SW 1271 (cell line): ENCODE results near the gene TPD52L2.
"Not testable (repeated sequence)": the region's sequence is repeated elsewhere in the genome, so short reads cannot be mapped to it uniquely, and the experiment has no call there.

Experiments
- DNase-seq, 2 experiments: peaks; one replicate each; lab custom pipeline; 2025; lab: John Stamatoyannopoulos, UW

Gene TPD52L2

GRCh38 chr20:63895952-63896263 is 30.8 kb downstream of the TPD52L2 start:
- no peak for DNase-seq

DNA sequence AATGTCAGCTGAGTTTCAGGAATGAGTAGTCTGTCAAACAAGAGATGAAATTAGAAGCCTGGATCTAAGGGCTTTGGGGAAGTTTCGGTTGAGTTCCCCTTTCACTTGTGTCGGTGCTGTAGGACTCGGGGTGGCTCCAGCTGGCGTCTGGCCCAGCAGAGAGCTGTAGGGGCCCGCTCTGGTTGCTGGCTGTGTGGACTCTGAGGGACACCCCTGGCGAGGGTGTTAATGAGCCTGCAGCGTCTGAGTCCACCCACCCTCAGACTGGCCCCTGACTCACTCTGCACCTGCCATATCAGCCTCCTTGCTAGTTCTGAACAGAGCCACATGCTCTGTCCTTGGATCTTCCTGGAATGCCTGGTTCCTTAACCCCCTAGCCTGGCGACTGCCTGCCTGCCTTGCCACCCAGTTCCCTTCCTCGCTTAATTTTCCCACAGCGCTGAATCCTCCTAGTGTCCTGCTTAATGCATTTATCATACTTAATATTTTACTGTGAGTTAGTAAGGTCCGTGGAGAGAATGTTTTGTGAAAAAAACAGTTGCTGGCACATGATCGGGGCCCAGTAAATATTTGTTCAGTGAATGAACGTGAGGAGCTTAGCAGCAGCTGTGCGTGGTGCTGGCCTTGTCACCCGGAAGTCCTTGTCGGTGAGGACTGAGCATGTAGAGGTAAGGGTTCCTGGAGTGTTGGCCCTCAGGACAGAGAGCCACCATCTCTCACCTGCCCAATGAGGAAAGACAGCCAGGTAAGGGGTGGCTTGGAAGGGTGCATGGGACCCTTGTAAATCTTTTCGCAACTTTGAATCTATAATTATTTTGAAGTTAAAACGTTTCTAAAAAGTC is 31.4 kb downstream of the TPD52L2 start:
- peak in 1 of 2 experiments; percentile 50 for DNase-seq

DNA sequence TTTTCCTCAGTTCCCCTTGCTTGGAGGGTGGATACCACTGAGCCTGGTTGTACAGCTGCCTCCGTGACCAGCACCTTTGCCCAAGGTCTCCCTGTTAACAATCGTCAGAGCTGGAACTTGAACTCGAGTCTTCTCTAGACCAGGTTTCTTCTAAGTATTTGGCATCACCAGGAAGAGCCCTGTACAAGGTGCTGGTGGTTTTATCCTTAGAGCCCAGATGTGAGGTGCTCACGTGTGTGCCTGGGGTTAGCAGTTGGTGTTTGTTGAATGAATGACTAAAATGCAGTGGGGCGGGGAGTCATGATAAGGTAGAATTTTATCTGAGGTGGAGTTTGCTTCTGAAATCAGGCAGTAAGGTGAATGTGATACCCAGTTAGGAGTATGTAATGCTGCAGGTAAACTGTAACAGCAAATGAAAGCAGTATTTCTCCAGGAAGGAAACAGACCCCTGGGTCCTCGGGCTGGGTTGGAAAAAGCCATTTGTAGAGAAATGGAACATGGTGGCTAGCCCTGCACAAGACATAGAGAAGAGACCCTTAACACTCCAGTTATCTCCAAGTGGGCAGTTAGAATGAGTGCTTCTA is 33.0 kb downstream of the TPD52L2 start:
- DNase-seq, result no peak

GRCh38 chr20:63898882-63899558 is 34.0 kb downstream of the TPD52L2 start:
- DNase-seq, result no peak

GRCh38 chr20:63900413-63900812 is 35.3 kb downstream of the TPD52L2 start:
- no peak for DNase-seq

GRCh38 chr20:63903796-63904561 is 38.9 kb downstream of the TPD52L2 start:
- DNase-seq, result no peak

DNA sequence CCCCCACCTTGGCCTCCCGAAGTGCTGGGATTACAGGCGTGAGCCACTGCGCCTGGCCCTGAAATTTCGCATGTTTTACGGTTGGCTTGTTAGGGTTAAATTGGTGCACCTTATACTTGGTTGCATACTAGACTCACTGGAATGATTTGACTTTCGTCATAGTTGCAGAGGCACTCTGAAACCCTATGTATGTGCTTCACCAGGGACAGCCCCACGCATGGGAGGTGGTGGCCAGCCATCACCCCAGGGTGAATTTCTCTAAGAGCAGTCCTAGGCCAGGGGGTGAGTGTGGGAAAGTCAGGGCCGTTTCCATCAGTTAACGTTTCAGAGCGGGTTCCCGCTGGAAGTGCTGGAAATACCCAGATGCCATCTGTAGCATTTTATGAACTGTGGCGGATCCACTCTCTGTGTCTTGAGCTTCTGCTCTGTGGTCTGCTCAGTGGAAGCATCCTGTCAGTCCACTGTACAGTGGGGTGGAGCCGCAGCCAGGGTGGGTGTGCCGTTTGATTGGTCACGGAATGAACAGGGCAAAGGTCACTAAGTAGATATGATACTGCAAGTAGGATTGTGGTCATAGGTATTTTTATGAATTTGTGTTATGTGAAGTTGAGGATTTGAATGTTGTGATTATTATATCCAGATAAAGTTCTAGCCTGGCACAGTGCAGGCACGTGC is 43.1 kb downstream of the TPD52L2 start:
- DNase-seq, result no peak

DNA sequence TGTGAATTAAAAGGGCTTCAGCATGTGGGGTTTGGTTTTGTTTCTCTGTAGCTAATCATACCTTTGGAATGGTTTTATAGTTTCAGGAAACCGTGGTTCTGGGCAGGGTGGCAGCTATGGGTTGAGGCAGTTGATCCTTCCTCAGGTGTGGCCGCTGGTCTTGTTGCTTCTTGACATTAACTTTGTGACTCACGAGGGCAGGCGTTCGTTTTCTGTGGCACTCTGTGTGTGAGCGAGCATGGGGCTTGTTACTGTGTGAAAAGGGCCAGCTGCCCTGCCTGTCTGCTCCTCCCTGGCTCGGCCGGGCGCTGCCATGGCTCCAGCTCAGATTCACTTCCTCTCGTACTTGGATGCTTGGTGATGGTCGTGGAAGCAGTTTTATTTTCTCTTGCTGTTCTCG is 46.1 kb downstream of the TPD52L2 start:
- no peak for DNase-seq

GRCh38 chr20:63913768-63914167 is 48.7 kb downstream of the TPD52L2 start:
- DNase-seq, result no peak

GRCh38 chr20:63915471-63915870 is 50.4 kb downstream of the TPD52L2 start:
- DNase-seq, result no peak

DNA sequence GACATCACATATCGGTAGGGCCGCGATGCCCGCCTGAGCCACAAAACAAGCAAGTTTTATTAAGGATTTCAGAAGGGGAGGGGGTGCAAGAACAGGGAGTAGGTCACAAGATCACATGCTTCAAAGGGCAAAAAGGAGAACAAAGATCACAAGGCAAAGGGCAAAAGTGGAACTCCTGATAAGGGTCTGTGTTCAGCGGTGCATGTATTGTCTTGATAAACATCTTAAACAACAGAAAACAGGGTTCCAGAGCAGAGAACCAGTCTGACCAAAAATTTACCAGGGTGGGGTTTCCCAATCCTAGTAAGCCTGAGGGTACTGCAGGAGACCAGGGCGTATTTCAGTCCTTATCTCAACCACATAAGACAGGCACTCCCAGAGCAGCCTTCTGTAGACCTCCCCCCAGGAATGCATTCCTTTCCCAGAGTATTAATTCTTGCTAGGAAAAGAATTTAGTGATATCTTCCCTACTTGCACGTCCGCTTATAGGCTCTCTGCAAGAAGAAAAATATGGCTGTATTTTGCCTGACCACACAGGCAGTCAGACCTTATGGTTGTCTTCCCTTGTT is 51.4 kb downstream of the TPD52L2 start:
- DNase-seq, result not testable (repeated sequence)

DNA sequence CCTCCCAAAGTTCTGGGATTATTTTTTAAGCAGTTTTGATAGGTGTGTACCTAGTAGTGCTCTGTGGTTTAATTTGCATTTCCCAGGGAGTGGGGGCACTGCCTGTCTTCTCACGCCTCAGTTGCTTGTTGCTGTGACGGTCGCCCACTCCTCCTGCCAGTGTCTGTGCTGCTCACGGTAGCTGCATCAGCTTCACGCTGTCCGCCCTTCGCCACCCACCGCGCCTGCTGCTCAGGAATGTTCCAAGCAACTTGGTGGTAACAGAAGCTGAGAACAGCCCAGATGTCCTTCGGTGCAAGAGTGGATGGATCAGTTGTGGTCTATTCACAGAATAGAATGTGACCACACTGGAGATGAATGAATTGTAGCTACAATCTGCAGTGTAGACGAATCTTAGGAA is 52.7 kb downstream of the TPD52L2 start:
- no peak for DNase-seq

DNA sequence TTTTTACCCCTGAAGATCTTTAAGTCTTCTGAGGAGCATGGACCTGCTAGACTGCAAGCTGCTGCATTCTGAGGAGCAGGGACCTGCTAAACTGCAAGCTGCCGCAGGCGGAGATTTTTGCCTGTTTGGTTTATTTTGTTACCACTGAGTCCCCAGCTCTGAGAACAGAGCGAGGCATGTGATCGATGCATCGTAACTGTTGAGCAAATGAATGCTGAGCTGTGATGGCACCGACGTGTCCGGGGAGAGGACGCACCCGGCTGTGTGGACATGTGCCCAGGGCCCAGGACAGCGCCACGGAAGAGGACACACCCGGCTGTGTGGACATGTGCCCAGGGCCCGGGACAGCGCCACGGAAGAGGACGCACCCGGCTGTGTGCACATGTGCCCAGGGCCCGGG is 54.1 kb downstream of the TPD52L2 start:
- no peak for DNase-seq

DNA sequence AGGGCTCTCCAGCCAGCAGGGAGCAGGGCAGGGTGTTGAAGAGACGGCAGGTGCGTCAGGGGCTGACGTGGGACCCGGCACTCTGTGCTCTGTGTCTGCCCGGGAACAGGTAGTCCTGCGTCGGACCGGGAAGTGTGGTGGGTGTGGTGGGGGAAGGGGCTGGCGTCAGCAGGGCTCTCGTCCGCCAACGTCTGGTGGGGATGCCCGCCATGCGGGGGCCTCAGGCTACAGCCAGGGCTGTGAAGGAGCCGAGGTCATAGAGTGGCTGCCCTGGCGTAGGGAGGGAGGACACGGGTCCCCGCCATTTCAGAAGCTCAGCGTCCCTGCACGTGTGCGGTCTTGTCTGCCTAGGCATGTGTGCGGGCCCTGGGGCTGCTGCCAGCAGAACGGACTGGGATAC is 55.2 kb downstream of the TPD52L2 start:
- no peak for DNase-seq

GRCh38 chr20:63923651-63924050 is 58.6 kb downstream of the TPD52L2 start:
- no peak for DNase-seq

DNA sequence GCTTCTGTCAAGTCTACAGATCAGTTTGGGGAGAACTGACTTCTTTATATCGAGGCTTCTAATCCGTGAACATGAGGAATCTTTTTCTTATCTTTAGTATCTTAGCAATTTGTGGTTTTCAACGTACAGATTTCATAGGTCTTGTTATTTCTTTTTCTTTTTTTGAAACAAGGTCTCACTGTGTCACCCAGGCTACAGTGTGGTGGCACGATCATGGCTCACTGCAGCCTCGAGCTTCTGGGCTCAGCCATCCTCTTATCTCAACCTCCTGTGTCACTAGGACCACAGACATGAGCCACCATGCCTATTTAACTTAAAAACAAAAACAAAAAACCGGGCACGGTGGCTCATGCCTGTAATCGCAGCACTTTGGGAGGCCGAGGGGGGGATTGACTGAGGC is 59.2 kb downstream of the TPD52L2 start:
- no peak for DNase-seq

DNA sequence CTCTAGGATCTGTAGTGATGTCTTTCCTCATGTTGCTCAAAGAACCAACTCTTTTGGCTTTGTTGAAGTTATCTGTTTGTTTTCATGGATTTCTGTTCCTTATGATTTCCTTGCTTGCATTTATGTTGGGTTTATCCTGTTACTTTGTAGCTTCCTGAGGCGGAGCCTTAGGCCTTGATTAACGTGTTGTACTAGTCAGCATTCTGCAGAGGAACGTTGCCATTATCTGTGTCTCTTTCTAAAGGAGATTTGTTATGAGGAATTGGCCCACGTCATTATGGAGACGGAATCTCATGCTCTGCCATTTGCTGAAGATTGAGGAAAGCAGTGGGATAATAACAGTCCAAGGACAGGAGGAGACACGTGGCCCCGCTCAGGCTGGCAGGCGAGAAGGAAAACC is 61.2 kb downstream of the TPD52L2 start:
- no peak for DNase-seq

DNA sequence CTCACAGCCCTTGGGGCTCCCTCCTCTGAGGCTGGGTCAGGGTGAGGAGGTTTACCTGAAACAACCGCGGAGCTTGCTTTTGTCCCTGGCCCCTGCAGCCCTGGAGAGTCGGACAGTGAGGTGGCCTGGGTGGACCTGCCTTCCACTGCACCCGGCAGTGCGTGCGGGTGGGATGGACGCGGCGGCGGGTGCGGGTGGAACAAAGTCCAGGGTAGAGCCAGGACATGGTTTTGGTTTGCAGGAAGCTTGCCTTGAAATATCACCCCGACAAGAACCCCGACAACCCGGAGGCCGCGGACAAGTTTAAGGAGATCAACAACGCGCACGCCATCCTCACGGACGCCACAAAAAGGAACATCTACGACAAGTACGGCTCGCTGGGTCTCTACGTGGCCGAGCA is 64.0 kb downstream of the TPD52L2 start:
- no peak for DNase-seq

GRCh38 chr20:63929473-63929883 is 64.4 kb downstream of the TPD52L2 start:
- DNase-seq, result not testable (repeated sequence)

GRCh38 chr20:63930971-63931553 is 66.0 kb downstream of the TPD52L2 start:
- DNase-seq, result no peak

DNA sequence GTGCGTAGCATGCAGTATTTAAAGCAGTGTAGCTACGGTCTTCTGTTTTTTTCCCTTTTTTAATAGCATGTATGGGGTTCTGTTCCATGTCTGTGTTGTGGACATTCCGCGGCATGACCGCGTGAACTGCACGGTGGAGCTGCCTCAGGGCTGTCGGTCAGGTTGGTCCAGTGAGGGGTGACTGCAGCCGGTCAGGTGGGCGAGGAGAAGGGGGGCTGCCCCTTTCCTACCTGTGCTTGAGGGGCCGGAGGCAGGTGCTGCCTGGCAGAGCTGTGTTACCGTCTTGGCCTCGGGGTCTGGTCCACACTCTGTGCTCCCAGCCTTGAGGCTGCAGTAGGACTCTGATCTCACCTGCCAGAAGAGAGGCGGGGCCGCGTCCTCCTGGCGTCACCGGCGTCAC is 66.7 kb downstream of the TPD52L2 start:
- DNase-seq, result no peak
